Activated CD8-positive, alpha-beta T cell treated with anti-CD3 and anti-CD28 coated beads for 36 hours (primary cell): Measurements from ENCODE around the gene RFXANK. TPM values are rescaled to one million over a fixed set of nuclear protein-coding genes. Genes with fewer than 3 reads are reported as not detected.

ENCODE experiments used
- ATAC-seq: fragments of 200-7000 bp; cut with Tn5 transposase; one replicate; pipeline ENCODE4 v1.10.0; 2021; ENCODE audit warnings: mild to moderate bottlenecking, moderate library complexity
- CTCF ChIA-PET: fragments of 350-600 bp; sonication (Branson Sonifier 250); formaldehyde crosslinking; loops from one replicate; lab custom pipeline; 2021; ENCODE audit warnings: antibody characterized with exemption; lab: Charles Lee
- POLR2A ChIA-PET: fragments of 350-600 bp; sonication (Branson Sonifier 250); formaldehyde crosslinking; loops from one replicate; lab custom pipeline; 2021; ENCODE audit warnings: antibody characterized with exemption; lab: Charles Lee
- DNase-seq: peaks from one replicate; pipeline ENCODE4 v3.0.0-alpha.2; 2020
- H3K27ac Mint-ChIP-seq: one replicate; pipeline ENCODE4 v1.8.0; 2021; ENCODE audit warnings: mild to moderate bottlenecking, mixed read lengths
- H3K27me3 Mint-ChIP-seq: one replicate; pipeline ENCODE4 v1.8.0; 2021; ENCODE audit warnings: mixed read lengths
- H3K36me3 Mint-ChIP-seq: one replicate; pipeline ENCODE4 v1.8.0; 2021; ENCODE audit warnings: low read depth, mixed read lengths
- H3K4me1 Mint-ChIP-seq: one replicate; pipeline ENCODE4 v1.8.0; 2021; ENCODE audit warnings: low read depth, mixed read lengths
- H3K4me3 Mint-ChIP-seq: one replicate; pipeline ENCODE4 v1.8.0; 2021; ENCODE audit warnings: mild to moderate bottlenecking, moderate library complexity, mixed read lengths
- H3K9me3 Mint-ChIP-seq: one replicate; pipeline ENCODE4 v1.8.0; 2021; ENCODE audit warnings: mixed read lengths
- CTCF ChIP-seq: fragments of 200-600 bp; IDR thresholded peaks from one replicate; pipeline ENCODE4 v1.8.0; 2022; ENCODE audit warnings: antibody characterized with exemption, mild to moderate bottlenecking
- intact Hi-C: fragments of 100-400 bp; cut with micrococcal nuclease; formaldehyde crosslinking; loops from one replicate; pipeline ENCODE4 v1.10.0; 2022
- total RNA-seq, 2 experiments: library from RNA; stranded (reverse); gene quantifications; one replicate each; pipeline ENCODE4 v1.2.3, GENCODE V29; 2021

The RFXANK gene, protein sequence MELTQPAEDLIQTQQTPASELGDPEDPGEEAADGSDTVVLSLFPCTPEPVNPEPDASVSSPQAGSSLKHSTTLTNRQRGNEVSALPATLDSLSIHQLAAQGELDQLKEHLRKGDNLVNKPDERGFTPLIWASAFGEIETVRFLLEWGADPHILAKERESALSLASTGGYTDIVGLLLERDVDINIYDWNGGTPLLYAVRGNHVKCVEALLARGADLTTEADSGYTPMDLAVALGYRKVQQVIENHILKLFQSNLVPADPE
- 10 to 100 TPM; 61.4 to 68.5 TPM for total RNA-seq

- ChIA-PET CTCF (interaction anchor here (0.8 to 3.0 kb wide), 12 partner anchors 10 to 214 kb away, joined by 3 to 18 read pairs (median 4); no protein-coding TSS in a partner anchor), POLR2A (interaction anchor here (0.8 to 3.4 kb wide), 9 partner anchors 10 to 129 kb away, joined by 3 to 40 read pairs (median 4); partner anchors contain the start of gene NR2C2AP)
- peak within 1 kb of the TSS; percentile 93 for H3K4me3 Mint-ChIP-seq
- H3K4me1 Mint-ChIP-seq: peaks cover 31% of the 10 kb centered on the region
- no peaks in the 10 kb centered on the region for H3K27me3 Mint-ChIP-seq
- H3K27ac Mint-ChIP-seq: peak within 1 kb of the TSS; percentile 97
- ATAC-seq (peak; percentile 93), DNase-seq (peak; percentile 100)
- peaks cover 10% of the 10 kb centered on the region for H3K36me3 Mint-ChIP-seq
- intact Hi-C loops: no loop called here
- no peaks in the 10 kb centered on the region for H3K9me3 Mint-ChIP-seq
- no peak for TF ChIP-seq CTCF
These were observed at the start of gene RFXANK, which contains the start of gene BORCS8 for GRCh38 chr19:19192078-19192882. RFXANK (plus strand) TSS chr19:19192258; CDS start chr19:19193947, 1,689 bp downstream. BORCS8 (minus strand) TSS chr19:19192152; CDS start chr19:19192117, 35 bp downstream.

DNA sequence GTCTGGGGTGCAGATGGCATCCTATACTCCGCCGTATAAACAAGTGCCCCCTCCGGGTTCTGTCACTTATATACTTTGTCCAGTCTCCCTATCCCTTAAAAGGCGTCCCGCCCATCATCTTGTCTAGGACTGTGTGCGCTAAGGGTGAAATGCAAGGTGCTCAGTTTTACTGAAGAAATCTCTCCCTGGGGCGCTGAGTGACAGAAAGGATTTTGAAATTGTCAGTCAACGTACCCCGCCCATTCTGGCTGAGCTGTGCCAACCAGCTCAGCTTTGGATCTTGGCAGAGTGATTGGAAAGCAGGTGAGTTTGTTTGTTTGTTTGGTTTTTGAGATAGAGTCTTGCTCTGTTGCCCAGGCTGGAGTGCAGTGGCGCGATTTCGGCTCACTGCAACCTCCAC is 49.7 kb upstream of the RFXANK start:
- H3K27me3 Mint-ChIP-seq: no peaks in the 10 kb centered on the region
- no peaks in the 10 kb centered on the region for H3K36me3 Mint-ChIP-seq
- POLR2A ChIA-PET: no interaction called here
- no peak for TF ChIP-seq CTCF
- no peak for ATAC-seq
- intact Hi-C loops: no loop called here
- no peak overlapping the region for H3K4me3 Mint-ChIP-seq
- DNase-seq: no peak
- CTCF ChIA-PET: interaction anchor here (0.7 to 3.2 kb wide), 4 partner anchors 12 to 348 kb away, joined by 3 to 14 read pairs (median 4); no protein-coding TSS in a partner anchor
- H3K9me3 Mint-ChIP-seq: peaks cover 5% of the 10 kb centered on the region
- H3K27ac Mint-ChIP-seq: no peak overlapping the region
- H3K4me1 Mint-ChIP-seq: peaks cover 17% of the 10 kb centered on the region

DNA sequence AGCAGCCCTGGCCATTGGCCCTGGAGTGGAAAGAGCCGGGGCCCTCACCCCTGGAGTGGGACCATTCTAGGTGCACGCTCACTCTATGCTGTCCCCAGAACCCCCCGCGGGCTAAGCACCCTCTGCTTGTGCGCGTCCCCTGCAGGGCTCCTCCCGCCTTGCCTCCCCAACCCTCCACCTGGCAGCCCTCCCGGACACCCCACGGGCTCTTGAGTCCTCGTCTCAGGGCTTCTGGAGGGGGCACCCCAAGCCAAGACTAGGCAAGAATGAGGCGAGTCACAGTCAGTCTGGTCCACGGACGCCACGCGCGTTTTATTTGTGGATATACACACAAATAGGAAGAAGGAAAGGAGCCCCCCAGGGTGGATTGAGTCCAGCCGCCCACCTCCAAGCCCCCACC is 46.8 kb upstream of the RFXANK start:
- Mint-ChIP-seq H3K27ac (no peak overlapping the region), H3K36me3 (no peaks in the 10 kb centered on the region), H3K9me3 (no peaks in the 10 kb centered on the region), H3K27me3 (no peaks in the 10 kb centered on the region), H3K4me1 (no peaks in the 10 kb centered on the region), H3K4me3 (no peak overlapping the region)
- CTCF ChIA-PET: interaction anchor here (0.6 to 4.3 kb wide), 24 partner anchors 8 to 370 kb away, joined by 3 to 49 read pairs (median 3); partner anchors contain the start of genes BORCS8, MEF2B, NDUFA13 and RFXANK
- DNase-seq (no peak), ATAC-seq (no peak)
- intact Hi-C loops: loop anchor here (5.0 kb wide), 1 partner anchor 82 kb away; no protein-coding TSS in a partner anchor
- POLR2A ChIA-PET: interaction anchor here (0.9 kb wide), 1 partner anchor 370 kb away, joined by 3 read pairs; the partner anchor contains the start of gene TSSK6
- no peak for TF ChIP-seq CTCF

GRCh38 chr19:19145684-19146608 is 46.1 kb upstream of the RFXANK start:
- no peaks in the 10 kb centered on the region for H3K27me3 Mint-ChIP-seq
- no peaks in the 10 kb centered on the region for H3K4me1 Mint-ChIP-seq
- no peak overlapping the region for H3K27ac Mint-ChIP-seq
- intact Hi-C loops: loop anchor here (5.0 kb wide), 1 partner anchor 81 kb away; no protein-coding TSS in a partner anchor
- DNase-seq (peak; percentile 92), ATAC-seq (peak; percentile 98)
- peak; percentile 80 for TF ChIP-seq CTCF
- H3K4me3 Mint-ChIP-seq: no peak overlapping the region
- POLR2A ChIA-PET: interaction anchor here (0.9 kb wide), 1 partner anchor 370 kb away, joined by 3 read pairs; the partner anchor contains the start of gene TSSK6
- H3K36me3 Mint-ChIP-seq: no peaks in the 10 kb centered on the region
- CTCF ChIA-PET: interaction anchor here (0.6 to 4.3 kb wide), 23 partner anchors 8 to 370 kb away, joined by 3 to 49 read pairs (median 3); partner anchors contain the start of genes BORCS8, MEF2B, NDUFA13 and RFXANK
- H3K9me3 Mint-ChIP-seq: no peaks in the 10 kb centered on the region
